GM06990 (cell line): ENCODE measurements around the gene MAML2.

Source experiments
- DNase-seq: peaks from one replicate; pipeline ENCODE4 v3.0.0-alpha.2; 2011; ENCODE audit not compliant: insufficient read length; ENCODE audit errors: extremely low read depth
- H3K27me3 ChIP-seq: replicated peaks from 2 replicates; pipeline ENCODE4 v1.6.0; 2011; ENCODE audit warnings: low read length; ENCODE audit not compliant: control insufficient read depth, insufficient read depth
- H3K36me3 ChIP-seq: 2 replicates; pipeline ENCODE4 v1.5.1; 2011; ENCODE audit warnings: low read length; ENCODE audit not compliant: control insufficient read depth, insufficient read depth
- H3K4me3 ChIP-seq: replicated peaks from 2 replicates; pipeline ENCODE4 v1.5.1; 2011; ENCODE audit warnings: low read depth, mild to moderate bottlenecking, control low read depth, low read length
- CTCF ChIP-seq: IDR thresholded peaks from 2 replicates; pipeline ENCODE4 v1.5.1; 2011; ENCODE audit warnings: low read length, control low read depth, mild to moderate bottlenecking, inconsistent platforms; ENCODE audit not compliant: insufficient read depth, poor library complexity, severe bottlenecking

Gene MAML2

GRCh38 chr11:96259134-96259830 lies 83.7 kb downstream of the MAML2 start:
- no peaks in the 10 kb centered on the region for H3K36me3 ChIP-seq
- DNase-seq = no peak
- no peak for TF ChIP-seq CTCF
- no peaks in the 10 kb centered on the region for H3K27me3 ChIP-seq
- no peak overlapping the region for H3K4me3 ChIP-seq

- Histone ChIP-seq H3K4me3 (peak overlapping the region; percentile 8; the same call in 1 of the 2 replicates), H3K27me3 (no peaks in the 10 kb centered on the region), H3K36me3 (no peaks in the 10 kb centered on the region)
- DNase-seq = peak; percentile 40
- TF ChIP-seq CTCF = no peak
Observed at GRCh38 chr11:96257972-96258934, 84.7 kb downstream of the MAML2 start.

GRCh38 chr11:96257036-96257435 lies 86.0 kb downstream of the MAML2 start:
- H3K4me3 ChIP-seq = no peak overlapping the region

GRCh38 chr11:96256215-96257011 lies 86.6 kb downstream of the MAML2 start:
- no peak for TF ChIP-seq CTCF
- no peak for DNase-seq
- no peak overlapping the region for H3K4me3 ChIP-seq

More at GRCh38 chr11:96257036-96257435, 86.0 kb downstream of the MAML2 start:
- H3K36me3 ChIP-seq = no peaks in the 10 kb centered on the region
- no peak for DNase-seq
- TF ChIP-seq CTCF = no peak
- no peaks in the 10 kb centered on the region for H3K27me3 ChIP-seq

GRCh38 chr11:96254854-96255253 lies 88.1 kb downstream of the MAML2 start:
- H3K27me3 ChIP-seq = no peaks in the 10 kb centered on the region
- TF ChIP-seq CTCF = no peak

More at GRCh38 chr11:96256215-96257011, 86.6 kb downstream of the MAML2 start:
- Histone ChIP-seq H3K36me3 (no peaks in the 10 kb centered on the region), H3K27me3 (no peaks in the 10 kb centered on the region)

More at GRCh38 chr11:96254854-96255253, 88.1 kb downstream of the MAML2 start:
- DNase-seq = no peak
- Histone ChIP-seq H3K4me3 (no peak overlapping the region), H3K36me3 (no peaks in the 10 kb centered on the region)
